ENCODE data around the gene CARS1. TPM values are rescaled to one million over a fixed set of nuclear protein-coding genes. Genes with fewer than 3 reads are reported as not detected.

Gene CARS1
- polyA plus RNA-seq, 2 donors, result 22.8 to 29.0 TPM

- Histone ChIP-seq H3K4me3 (ENCODE audit: low read depth in 1 of 2, low read length in 2 of 2) (no peak overlapping the region), H3K9me3 (ENCODE audit: control insufficient read depth in 2 of 2, insufficient read depth in 1 of 2, low read depth in 1 of 2, low read length in 1 of 2) (peaks cover 0 to 3% of the 10 kb centered on the region in 2 donors), H3K4me1 (ENCODE audit: control insufficient read depth in 2 of 2, insufficient read depth in 2 of 2, low read length in 1 of 2) (no peaks in the 10 kb centered on the region), H3K27me3 (ENCODE audit: control insufficient read depth in 1 of 2, insufficient read depth in 2 of 2, low read length in 2 of 2) (no peaks in the 10 kb centered on the region), H3K27ac (ENCODE audit: low read depth in 2 of 2, low read length in 1 of 2) (no peak overlapping the region), H3K36me3 (ENCODE audit: control insufficient read depth in 2 of 2, insufficient read depth in 2 of 2, low read length in 1 of 2) (peaks cover 0 to 26% of the 10 kb centered on the region in 2 donors)
- 85 to 87% methylated on average over 10 of the region's 10 CpGs for WGBS, 2 donors
Observed at GRCh38 chr11:3096909-3097530, 39.8 kb upstream of the CARS1 start.

GRCh38 chr11:3095712-3096361, 38.6 kb upstream of the CARS1 start:
- WGBS, 2 donors, result 40 to 51% methylated on average over 15 of the region's 15 CpGs
- Histone ChIP-seq H3K4me3 (ENCODE audit: low read depth in 1 of 2, low read length in 2 of 2) (no peak overlapping the region), H3K9me3 (ENCODE audit: control insufficient read depth in 2 of 2, insufficient read depth in 1 of 2, low read depth in 1 of 2, low read length in 1 of 2) (peaks cover 0 to 3% of the 10 kb centered on the region in 2 donors), H3K27me3 (ENCODE audit: control insufficient read depth in 1 of 2, insufficient read depth in 2 of 2, low read length in 2 of 2) (no peaks in the 10 kb centered on the region), H3K4me1 (ENCODE audit: control insufficient read depth in 2 of 2, insufficient read depth in 2 of 2, low read length in 1 of 2) (no peaks in the 10 kb centered on the region), H3K27ac (ENCODE audit: low read depth in 2 of 2, low read length in 1 of 2) (no peak overlapping the region), H3K36me3 (ENCODE audit: control insufficient read depth in 2 of 2, insufficient read depth in 2 of 2, low read length in 1 of 2) (peaks cover 0 to 23% of the 10 kb centered on the region in 2 donors)

GRCh38 chr11:3094223-3094824, 37.1 kb upstream of the CARS1 start:
- Histone ChIP-seq H3K4me1 (ENCODE audit: control insufficient read depth in 2 of 2, insufficient read depth in 2 of 2, low read length in 1 of 2) (no peaks in the 10 kb centered on the region), H3K4me3 (ENCODE audit: low read depth in 1 of 2, low read length in 2 of 2) (no peak overlapping the region), H3K27ac (ENCODE audit: low read depth in 2 of 2, low read length in 1 of 2) (no peak overlapping the region), H3K36me3 (ENCODE audit: control insufficient read depth in 2 of 2, insufficient read depth in 2 of 2, low read length in 1 of 2) (peaks cover 0 to 19% of the 10 kb centered on the region in 2 donors), H3K9me3 (ENCODE audit: control insufficient read depth in 2 of 2, insufficient read depth in 1 of 2, low read depth in 1 of 2, low read length in 1 of 2) (peaks cover 0 to 3% of the 10 kb centered on the region in 2 donors), H3K27me3 (ENCODE audit: control insufficient read depth in 1 of 2, insufficient read depth in 2 of 2, low read length in 2 of 2) (no peaks in the 10 kb centered on the region)
- WGBS, 2 donors, result 90 to 91% methylated on average over 19 to 21 of the region's 21 CpGs

GRCh38 chr11:3093281-3094191, 36.3 kb upstream of the CARS1 start:
- no peaks in the 10 kb centered on the region for H3K4me1 ChIP-seq (ENCODE audit: control insufficient read depth in 2 of 2, insufficient read depth in 2 of 2, low read length in 1 of 2)
- 82 to 86% methylated on average over 36 of the region's 36 CpGs for WGBS, 2 donors
- H3K27me3 ChIP-seq (ENCODE audit: control insufficient read depth in 1 of 2, insufficient read depth in 2 of 2, low read length in 2 of 2), result no peaks in the 10 kb centered on the region
- H3K36me3 ChIP-seq (ENCODE audit: control insufficient read depth in 2 of 2, insufficient read depth in 2 of 2, low read length in 1 of 2), result peaks cover 0 to 14% of the 10 kb centered on the region in 2 donors
- H3K4me3 ChIP-seq (ENCODE audit: low read depth in 1 of 2, low read length in 2 of 2), result no peak overlapping the region
- peaks cover 0 to 3% of the 10 kb centered on the region in 2 donors for H3K9me3 ChIP-seq (ENCODE audit: control insufficient read depth in 2 of 2, insufficient read depth in 1 of 2, low read depth in 1 of 2, low read length in 1 of 2)
- no peak overlapping the region for H3K27ac ChIP-seq (ENCODE audit: low read depth in 2 of 2, low read length in 1 of 2)

GRCh38 chr11:3092603-3093141, 35.4 kb upstream of the CARS1 start:
- no peaks in the 10 kb centered on the region for H3K27me3 ChIP-seq (ENCODE audit: control insufficient read depth in 1 of 2, insufficient read depth in 2 of 2, low read length in 2 of 2)
- H3K4me1 ChIP-seq (ENCODE audit: control insufficient read depth in 2 of 2, insufficient read depth in 2 of 2, low read length in 1 of 2), result no peaks in the 10 kb centered on the region
- H3K27ac ChIP-seq (ENCODE audit: low read depth in 2 of 2, low read length in 1 of 2), result no peak overlapping the region
- peaks cover 0 to 3% of the 10 kb centered on the region in 2 donors for H3K9me3 ChIP-seq (ENCODE audit: control insufficient read depth in 2 of 2, insufficient read depth in 1 of 2, low read depth in 1 of 2, low read length in 1 of 2)
- H3K4me3 ChIP-seq (ENCODE audit: low read depth in 1 of 2, low read length in 2 of 2), result no peak overlapping the region
- WGBS, 2 donors, result 85 to 92% methylated on average over 14 to 15 of the region's 15 CpGs
- H3K36me3 ChIP-seq (ENCODE audit: control insufficient read depth in 2 of 2, insufficient read depth in 2 of 2, low read length in 1 of 2), result peaks cover 0 to 14% of the 10 kb centered on the region in 2 donors

GRCh38 chr11:3091846-3092602, 34.8 kb upstream of the CARS1 start:
- no peaks in the 10 kb centered on the region for H3K27me3 ChIP-seq (ENCODE audit: control insufficient read depth in 1 of 2, insufficient read depth in 2 of 2, low read length in 2 of 2)
- H3K4me3 ChIP-seq (ENCODE audit: low read depth in 1 of 2, low read length in 2 of 2), result no peak overlapping the region
- H3K27ac ChIP-seq (ENCODE audit: low read depth in 2 of 2, low read length in 1 of 2), result no peak overlapping the region
- no peaks in the 10 kb centered on the region for H3K4me1 ChIP-seq (ENCODE audit: control insufficient read depth in 2 of 2, insufficient read depth in 2 of 2, low read length in 1 of 2)
- H3K9me3 ChIP-seq (ENCODE audit: control insufficient read depth in 2 of 2, insufficient read depth in 1 of 2, low read depth in 1 of 2, low read length in 1 of 2), result peaks cover 0 to 3% of the 10 kb centered on the region in 2 donors
- WGBS, 2 donors, result 46 to 48% methylated on average over 27 of the region's 27 CpGs
- H3K36me3 ChIP-seq (ENCODE audit: control insufficient read depth in 2 of 2, insufficient read depth in 2 of 2, low read length in 1 of 2), result peaks cover 0 to 14% of the 10 kb centered on the region in 2 donors

GRCh38 chr11:3091081-3091845, 34.0 kb upstream of the CARS1 start:
- Histone ChIP-seq H3K4me1 (ENCODE audit: control insufficient read depth in 2 of 2, insufficient read depth in 2 of 2, low read length in 1 of 2) (no peaks in the 10 kb centered on the region), H3K27ac (ENCODE audit: low read depth in 2 of 2, low read length in 1 of 2) (no peak overlapping the region), H3K27me3 (ENCODE audit: control insufficient read depth in 1 of 2, insufficient read depth in 2 of 2, low read length in 2 of 2) (no peaks in the 10 kb centered on the region), H3K9me3 (ENCODE audit: control insufficient read depth in 2 of 2, insufficient read depth in 1 of 2, low read depth in 1 of 2, low read length in 1 of 2) (peaks cover 0 to 3% of the 10 kb centered on the region in 2 donors), H3K4me3 (ENCODE audit: low read depth in 1 of 2, low read length in 2 of 2) (no peak overlapping the region), H3K36me3 (ENCODE audit: control insufficient read depth in 2 of 2, insufficient read depth in 2 of 2, low read length in 1 of 2) (peaks cover 0 to 14% of the 10 kb centered on the region in 2 donors)
- WGBS, 2 donors, result 66 to 69% methylated on average over 14 of the region's 14 CpGs

GRCh38 chr11:3090096-3090901, 33.1 kb upstream of the CARS1 start:
- 89 to 92% methylated on average over 13 of the region's 13 CpGs for WGBS, 2 donors
- Histone ChIP-seq H3K27ac (ENCODE audit: low read depth in 2 of 2, low read length in 1 of 2) (no peak overlapping the region), H3K27me3 (ENCODE audit: control insufficient read depth in 1 of 2, insufficient read depth in 2 of 2, low read length in 2 of 2) (no peaks in the 10 kb centered on the region), H3K4me3 (ENCODE audit: low read depth in 1 of 2, low read length in 2 of 2) (no peak overlapping the region), H3K36me3 (ENCODE audit: control insufficient read depth in 2 of 2, insufficient read depth in 2 of 2, low read length in 1 of 2) (peaks cover 0 to 14% of the 10 kb centered on the region in 2 donors), H3K4me1 (ENCODE audit: control insufficient read depth in 2 of 2, insufficient read depth in 2 of 2, low read length in 1 of 2) (no peaks in the 10 kb centered on the region), H3K9me3 (ENCODE audit: control insufficient read depth in 2 of 2, insufficient read depth in 1 of 2, low read depth in 1 of 2, low read length in 1 of 2) (peaks cover 0 to 3% of the 10 kb centered on the region in 2 donors)
